Fibroblast of lung (primary cell): ENCODE data around the gene GRWD1. TPM values are rescaled to one million over a fixed set of nuclear protein-coding genes. Genes with fewer than 3 reads are reported as not detected.
"Not testable (repeated sequence)": the region's sequence is repeated elsewhere in the genome, so short reads cannot be mapped to it uniquely, and the experiment has no call there.

ENCODE experiments used
- DNase-seq, 2 donors: peaks; one replicate each; pipeline versions ENCODE4 v3.0.0 to v3.0.0-alpha.2; 2010; ENCODE audit warnings: low read depth in 2 of 2
- H2AFZ ChIP-seq: 2 replicates; pipeline ENCODE4 v1.5.1; 2012; ENCODE audit warnings: low read length, control low read depth, inconsistent platforms
- H3K27ac ChIP-seq: 2 replicates; pipeline ENCODE4 v1.5.1; 2011; ENCODE audit warnings: low read length, control low read depth; ENCODE audit not compliant: insufficient read depth
- H3K27me3 ChIP-seq: 2 replicates; pipeline ENCODE4 v1.5.1; 2011; ENCODE audit warnings: mild to moderate bottlenecking, low read length; ENCODE audit not compliant: control insufficient read depth, insufficient read depth
- H3K36me3 ChIP-seq: 2 replicates; pipeline ENCODE4 v1.5.1; 2011; ENCODE audit warnings: low read length; ENCODE audit not compliant: control insufficient read depth, insufficient read depth
- H3K4me1 ChIP-seq: 2 replicates; pipeline ENCODE4 v1.5.1; 2011; ENCODE audit warnings: low read length; ENCODE audit not compliant: control insufficient read depth, insufficient read depth; ENCODE audit errors: extremely low read depth
- H3K4me2 ChIP-seq: 2 replicates; pipeline ENCODE4 v1.5.1; 2011; ENCODE audit warnings: low read length, control low read depth; ENCODE audit not compliant: insufficient read depth; ENCODE audit errors: extremely low read depth
- H3K4me3 ChIP-seq, 4 experiments: fragments of 200-600 bp in 1 of 4; sonication (generic) in 1 of 4; replicated peaks in 1 of 4; 2 replicates each; pipeline ENCODE4 v1.5.1; 2011 to 2016; ENCODE audit warnings: low read length in 4 of 4, low read depth in 3 of 4, mild to moderate bottlenecking in 3 of 4, control low read depth in 2 of 4, inconsistent platforms in 1 of 4, mixed read lengths in 1 of 4; ENCODE audit not compliant: insufficient read depth in 1 of 4; ENCODE audit errors: control extremely low read depth in 1 of 4
- H3K79me2 ChIP-seq: 2 replicates; pipeline ENCODE4 v1.5.1; 2012; ENCODE audit warnings: mild to moderate bottlenecking, low read length, inconsistent platforms; ENCODE audit not compliant: control insufficient read depth, insufficient read depth
- H3K9ac ChIP-seq: 2 replicates; pipeline ENCODE4 v1.5.1; 2011; ENCODE audit warnings: mild to moderate bottlenecking, low read length, control low read depth; ENCODE audit not compliant: insufficient read depth
- H3K9me3 ChIP-seq: 2 replicates; pipeline ENCODE4 v1.5.1; 2012; ENCODE audit warnings: low read depth, low read length; ENCODE audit not compliant: control insufficient read depth, insufficient read depth
- H4K20me1 ChIP-seq: 2 replicates; pipeline ENCODE4 v1.5.1; 2011; ENCODE audit warnings: low read length; ENCODE audit not compliant: control insufficient read depth, insufficient read depth; ENCODE audit errors: extremely low read depth
- CTCF ChIP-seq, 2 donors: IDR thresholded peaks in 1 of 2; conservative IDR thresholded peaks in 1 of 2; 1 replicate in 1 of 2; 2 replicates in 1 of 2; pipeline ENCODE4 v1.5.1; 2011 to 2012; ENCODE audit warnings: low read length in 2 of 2, control low read depth in 1 of 2, inconsistent platforms in 1 of 2, low read depth in 1 of 2, mild to moderate bottlenecking in 1 of 2
- EZH2 ChIP-seq: IDR thresholded peaks from 2 replicates; pipeline ENCODE4 v1.5.1; 2012; ENCODE audit warnings: low read length, control low read depth, mild to moderate bottlenecking; ENCODE audit errors: missing control alignments
- polyA plus RNA-seq, 2 donors: library from polyadenylated mRNA; depleted of rRNA in 1 of 2; stranded (reverse) in 1 of 2; unstranded in 1 of 2; fragments of >200 nt; gene quantifications; 2 replicates each; pipeline ENCODE4 v1.2.1, GENCODE V29; 2011 to 2012; ENCODE audit warnings: missing spikeins in 1 of 2
- total RNA-seq: library from RNA; depleted of rRNA; stranded (reverse); fragments of >200 nt; gene quantifications from 2 replicates; pipeline ENCODE4 v1.2.1, GENCODE V29; 2014

The GRWD1 gene
- total and polyA plus RNA-seq, 2 donors (not counting 1 experiment from before 2014, with no cell fraction given) = 9.1 to 14.7 TPM

- no peaks in the 10 kb centered on the region for H3K9me3 ChIP-seq
- peaks cover 14% of the 10 kb centered on the region for H3K4me1 ChIP-seq
- TF ChIP-seq EZH2 (no peak), CTCF (conservative IDR thresholded peaks at IDR 0.05 in 1 of 2, IDR thresholded peaks at IDR 0.05 in 1 of 2; ENCODE audit: low read depth in 1 of 2, low read length in 2 of 2) (no peak)
- no peak overlapping the region for H3K4me3 ChIP-seq
- peak; percentile 65 to 81 for DNase-seq
- H3K4me2 ChIP-seq = peak overlapping the region; percentile 68
- no peaks in the 10 kb centered on the region for H3K27me3 ChIP-seq
- no peaks in the 10 kb centered on the region for H4K20me1 ChIP-seq
- no peaks in the 10 kb centered on the region for H3K36me3 ChIP-seq
- no peak overlapping the region for H2AFZ ChIP-seq
- H3K27ac ChIP-seq = no peak overlapping the region
- H3K79me2 ChIP-seq = no peaks in the 10 kb centered on the region
- H3K9ac ChIP-seq = no peak overlapping the region
Measured at GRCh38 chr19:48487948-48488347, 42.2 kb downstream of the GRWD1 start.

GRCh38 chr19:48488478-48488877, 42.7 kb downstream of the GRWD1 start:
- H3K79me2 ChIP-seq, H3K9ac ChIP-seq, H3K27ac ChIP-seq, H3K36me3 ChIP-seq, H3K27me3 ChIP-seq, H3K4me3 ChIP-seq, DNase-seq, H4K20me1 ChIP-seq, H2AFZ ChIP-seq, H3K9me3 ChIP-seq: not testable (repeated sequence)
- Histone ChIP-seq H3K4me1 (peaks cover 14% of the 10 kb centered on the region), H3K4me2 (peak overlapping the region; percentile 68)

GRCh38 chr19:48489608-48490216, 43.9 kb downstream of the GRWD1 start:
- H3K9me3 ChIP-seq = no peaks in the 10 kb centered on the region
- H3K79me2 ChIP-seq = no peaks in the 10 kb centered on the region
- no peaks in the 10 kb centered on the region for H3K36me3 ChIP-seq
- no peak for TF ChIP-seq EZH2
- peak; percentile 88 to 95 for TF ChIP-seq CTCF (conservative IDR thresholded peaks at IDR 0.05 in 1 of 2, IDR thresholded peaks at IDR 0.05 in 1 of 2; ENCODE audit: low read depth in 1 of 2, low read length in 2 of 2)
- no peak overlapping the region for H2AFZ ChIP-seq
- no peak overlapping the region for H3K4me2 ChIP-seq
- H4K20me1 ChIP-seq = no peaks in the 10 kb centered on the region
- H3K9ac ChIP-seq = no peak overlapping the region
- H3K27ac ChIP-seq = no peak overlapping the region
- H3K4me1 ChIP-seq = peaks cover 14% of the 10 kb centered on the region
- no peak overlapping the region for H3K4me3 ChIP-seq
- peak in 1 of 2 donors; percentile 44 for DNase-seq
- peaks cover 4% of the 10 kb centered on the region for H3K27me3 ChIP-seq
